NCI-H1436 treated with DMSO at 0.1 percent for 48 hours (cell line): Measurements from ENCODE around the gene FHAD1.

Experiments used
- DNase-seq: peaks from one replicate; lab custom pipeline; 2025; lab: John Stamatoyannopoulos, UW

FHAD1 gene

DNA sequence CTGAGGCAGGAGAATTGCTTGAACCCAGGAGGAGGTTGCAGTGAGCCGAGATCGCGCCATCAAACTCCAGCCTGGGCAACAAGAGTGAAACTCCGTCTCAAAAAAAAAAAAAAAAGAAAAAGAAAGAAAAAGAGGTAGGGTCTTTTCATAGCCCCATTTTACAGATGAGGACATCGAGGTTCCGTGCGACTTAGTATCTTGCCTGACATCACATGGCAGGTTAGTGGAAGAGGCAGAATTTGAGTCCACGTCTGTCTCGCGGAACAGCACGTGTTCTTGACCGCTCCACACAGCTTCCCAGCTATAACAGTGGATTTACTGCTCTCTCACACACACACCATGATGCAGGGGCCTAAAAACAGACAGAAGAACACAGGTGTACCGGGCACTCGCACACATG is 192.3 kb downstream of the FHAD1 start:
- no peak for DNase-seq

DNA sequence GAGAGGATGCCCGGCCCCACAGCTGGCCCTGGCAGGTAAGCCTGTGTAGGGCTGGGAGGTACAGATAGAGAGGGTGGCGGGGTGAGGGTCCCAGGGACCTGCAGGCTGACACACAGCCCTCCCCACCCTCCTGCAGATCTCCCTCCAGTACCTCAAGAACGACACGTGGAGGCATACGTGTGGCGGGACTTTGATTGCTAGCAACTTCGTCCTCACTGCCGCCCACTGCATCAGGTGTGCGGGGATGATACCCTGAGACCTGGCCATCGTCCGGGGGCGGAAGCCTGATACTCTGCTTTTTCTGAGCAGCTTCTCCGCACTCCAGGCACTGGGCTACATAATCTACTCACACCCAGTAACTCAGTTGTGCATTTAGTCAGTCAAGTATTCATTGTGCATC is 193.3 kb downstream of the FHAD1 start:
- DNase-seq: no peak

DNA sequence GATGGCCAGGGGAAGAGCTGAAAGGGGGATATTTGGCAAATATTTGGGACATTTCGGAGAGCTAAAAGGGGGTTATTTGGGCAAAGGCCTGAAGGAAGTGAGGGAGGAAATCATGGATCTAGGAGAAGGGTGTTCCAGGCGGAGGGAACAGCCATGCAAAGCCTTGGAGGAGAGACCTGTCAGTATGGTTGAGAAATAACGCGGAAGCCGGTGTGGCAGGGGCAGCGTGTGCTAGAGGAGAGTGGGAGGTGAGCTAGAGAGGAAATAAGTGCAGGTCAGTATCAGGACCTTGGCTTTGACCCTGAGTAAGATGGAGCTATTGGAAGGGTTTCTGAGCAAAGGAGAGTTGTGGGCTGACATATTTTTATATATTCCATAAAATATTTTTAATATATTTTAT is 194.2 kb downstream of the FHAD1 start:
- DNase-seq: no peak

DNA sequence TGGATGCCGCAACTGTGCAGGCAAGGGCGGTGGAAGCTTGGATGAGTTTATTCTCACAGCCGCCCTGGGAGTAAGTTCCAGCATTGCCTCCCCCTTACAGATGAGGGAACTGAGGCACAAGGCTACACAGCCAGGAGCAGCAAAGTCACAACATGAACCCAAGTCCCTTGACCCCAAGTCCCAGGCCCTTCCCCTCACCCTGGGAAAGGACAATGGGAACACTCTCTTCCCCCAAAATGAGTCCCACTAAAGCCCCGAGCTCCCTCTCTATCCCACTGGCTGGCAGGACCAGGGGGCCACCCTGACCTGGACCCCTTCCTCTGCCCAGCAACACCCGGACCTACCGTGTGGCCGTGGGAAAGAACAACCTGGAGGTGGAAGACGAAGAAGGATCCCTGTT is 195.1 kb downstream of the FHAD1 start:
- no peak for DNase-seq

DNA sequence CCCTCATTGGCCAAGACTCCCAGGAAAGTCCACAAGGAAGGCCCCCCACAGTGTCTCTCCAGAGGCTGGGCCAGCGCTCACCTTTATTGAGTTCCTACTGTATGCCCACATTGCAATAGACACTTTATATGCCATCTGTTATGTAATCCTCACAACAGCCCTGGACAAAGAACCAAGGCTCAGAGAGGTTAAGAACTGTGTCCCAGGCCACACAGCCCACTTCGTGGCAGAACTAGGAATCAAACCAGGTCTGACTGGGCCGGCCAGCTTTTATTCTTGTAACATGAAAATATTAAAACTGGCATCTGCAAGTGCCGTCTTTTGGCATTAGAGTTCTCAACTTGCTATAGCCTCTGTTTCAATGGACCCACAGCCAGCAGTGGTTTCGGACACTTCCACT is 195.7 kb downstream of the FHAD1 start:
- DNase-seq: no peak

DNA sequence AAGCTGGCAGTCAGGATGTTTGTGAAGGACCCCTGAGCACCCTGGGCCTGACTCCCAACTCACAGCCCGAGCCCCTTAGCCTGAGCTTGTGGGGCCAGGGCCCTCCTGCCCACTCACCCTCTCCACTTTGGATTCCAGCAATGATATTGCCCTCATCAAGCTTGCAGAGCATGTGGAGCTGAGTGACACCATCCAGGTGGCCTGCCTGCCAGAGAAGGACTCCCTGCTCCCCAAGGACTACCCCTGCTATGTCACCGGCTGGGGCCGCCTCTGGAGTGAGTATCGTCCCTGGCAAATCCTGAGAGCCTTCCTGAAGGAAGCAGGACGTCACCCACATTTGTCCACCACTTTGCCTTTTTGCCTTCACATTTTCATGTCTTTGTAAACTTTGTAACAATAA is 196.3 kb downstream of the FHAD1 start:
- no peak for DNase-seq

DNA sequence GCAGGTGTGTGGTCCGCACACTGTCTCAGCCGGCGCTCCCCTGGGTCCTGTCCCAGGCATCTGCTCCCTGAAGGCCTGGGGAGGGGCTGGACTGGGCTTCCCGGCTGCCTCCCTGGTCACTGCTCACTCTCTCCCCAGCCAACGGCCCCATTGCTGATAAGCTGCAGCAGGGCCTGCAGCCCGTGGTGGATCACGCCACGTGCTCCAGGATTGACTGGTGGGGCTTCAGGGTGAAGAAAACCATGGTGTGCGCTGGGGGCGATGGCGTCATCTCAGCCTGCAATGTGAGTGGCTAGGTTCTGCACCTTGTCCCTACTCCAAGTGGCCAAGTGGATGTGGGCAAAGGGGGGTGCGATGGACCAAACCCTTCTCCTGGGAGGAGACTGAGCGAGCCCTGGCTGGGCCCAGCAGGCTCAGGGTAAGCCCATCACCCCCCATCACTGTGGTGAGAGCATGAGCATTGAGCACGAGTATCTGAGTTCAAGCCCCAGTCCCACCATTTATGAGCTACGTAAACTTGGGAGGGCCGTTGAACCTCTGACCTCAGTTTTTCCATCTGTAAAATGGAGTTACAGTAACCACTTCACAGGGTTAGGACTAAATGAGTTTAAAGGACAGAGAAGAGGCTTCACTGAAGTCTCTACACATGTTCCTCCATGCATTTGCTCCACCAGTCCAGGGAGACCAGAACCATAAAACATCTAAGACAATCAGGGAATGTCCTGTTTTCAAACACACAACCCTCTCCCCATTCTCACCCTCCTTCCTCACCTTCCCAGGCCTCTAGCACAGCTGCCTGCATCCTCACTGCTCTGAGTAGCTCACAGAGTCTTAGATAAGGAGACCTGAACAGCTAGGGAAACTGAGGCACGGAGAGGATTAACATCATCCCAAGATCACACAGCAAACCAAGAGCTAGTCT is 197.7 kb downstream of the FHAD1 start:
- DNase-seq: no peak

DNA sequence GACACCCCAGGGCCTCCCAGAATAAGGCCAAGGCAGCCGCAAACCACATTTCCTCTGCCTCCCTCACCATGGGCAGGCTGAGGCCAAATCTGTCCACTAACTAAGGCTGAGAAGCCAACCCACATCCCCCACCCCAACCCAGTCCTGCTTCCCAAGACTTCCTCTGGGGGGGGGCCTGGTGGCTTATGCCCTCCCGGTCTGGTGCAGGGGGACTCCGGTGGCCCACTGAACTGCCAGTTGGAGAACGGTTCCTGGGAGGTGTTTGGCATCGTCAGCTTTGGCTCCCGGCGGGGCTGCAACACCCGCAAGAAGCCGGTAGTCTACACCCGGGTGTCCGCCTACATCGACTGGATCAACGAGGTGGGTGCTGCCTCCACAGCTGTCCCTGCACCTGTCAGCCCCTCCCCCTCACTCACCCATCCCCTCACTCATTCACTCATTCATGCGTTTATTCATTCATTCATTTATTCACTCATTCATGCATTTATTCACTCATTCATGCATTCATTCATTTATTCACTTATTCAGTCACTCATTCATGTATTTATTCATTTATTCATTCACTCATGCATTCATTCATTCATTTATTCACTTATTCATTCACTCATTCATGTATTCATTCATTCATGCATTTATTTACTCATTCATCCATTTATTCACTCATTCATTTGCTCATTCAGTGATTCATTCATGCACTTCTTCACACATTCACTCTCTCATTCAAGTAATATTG is 198.5 kb downstream of the FHAD1 start:
- no peak for DNase-seq

DNA sequence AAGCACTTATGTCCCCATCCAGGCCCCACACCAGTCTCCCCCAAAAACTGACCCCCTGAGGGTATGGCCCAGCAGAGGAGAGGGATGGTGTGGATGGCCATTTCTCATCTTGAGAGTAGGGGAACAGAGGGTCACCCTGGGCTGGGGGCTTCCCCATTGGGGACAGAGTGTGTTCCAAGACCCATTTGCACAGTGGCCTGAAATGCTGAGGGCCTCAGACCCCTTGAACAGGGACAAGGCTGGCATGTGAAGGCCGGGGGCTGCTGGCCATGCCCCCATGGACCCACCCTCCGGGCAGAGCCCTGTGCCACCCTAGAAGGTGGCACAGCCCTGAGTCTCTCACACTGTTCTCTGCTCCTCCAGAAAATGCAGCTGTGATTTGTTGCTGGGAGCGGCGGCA is 199.2 kb downstream of the FHAD1 start:
- no peak for DNase-seq
